LHCN-M2 (cell line): ENCODE measurements around the gene ZSCAN22. TPM values are rescaled to one million over a fixed set of nuclear protein-coding genes. Genes with fewer than 3 reads are reported as not detected.
"Not testable (repeated sequence)": the region's sequence is repeated elsewhere in the genome, so short reads cannot be mapped to it uniquely, and the experiment has no call there.

Experiments
- DNase-seq: peaks from one replicate; pipeline ENCODE4 v3.0.0-alpha.2; 2012; ENCODE audit warnings: low read depth
- polyA plus RNA-seq: library from polyadenylated mRNA; unstranded; fragments of >200 nt; gene quantifications from one replicate; pipeline ENCODE4 v1.2.1, GENCODE V29; 2012; ENCODE audit warnings: missing spikeins
- total RNA-seq: library from RNA; depleted of rRNA; stranded (reverse); fragments of >200 nt; gene quantifications from 2 replicates; pipeline ENCODE4 v1.2.3, GENCODE V29; 2014; rRNA removed

Gene ZSCAN22
- total RNA-seq = 2.6 and 3.5 TPM in 2 replicates
- polyA plus RNA-seq = 1.8 TPM

DNA sequence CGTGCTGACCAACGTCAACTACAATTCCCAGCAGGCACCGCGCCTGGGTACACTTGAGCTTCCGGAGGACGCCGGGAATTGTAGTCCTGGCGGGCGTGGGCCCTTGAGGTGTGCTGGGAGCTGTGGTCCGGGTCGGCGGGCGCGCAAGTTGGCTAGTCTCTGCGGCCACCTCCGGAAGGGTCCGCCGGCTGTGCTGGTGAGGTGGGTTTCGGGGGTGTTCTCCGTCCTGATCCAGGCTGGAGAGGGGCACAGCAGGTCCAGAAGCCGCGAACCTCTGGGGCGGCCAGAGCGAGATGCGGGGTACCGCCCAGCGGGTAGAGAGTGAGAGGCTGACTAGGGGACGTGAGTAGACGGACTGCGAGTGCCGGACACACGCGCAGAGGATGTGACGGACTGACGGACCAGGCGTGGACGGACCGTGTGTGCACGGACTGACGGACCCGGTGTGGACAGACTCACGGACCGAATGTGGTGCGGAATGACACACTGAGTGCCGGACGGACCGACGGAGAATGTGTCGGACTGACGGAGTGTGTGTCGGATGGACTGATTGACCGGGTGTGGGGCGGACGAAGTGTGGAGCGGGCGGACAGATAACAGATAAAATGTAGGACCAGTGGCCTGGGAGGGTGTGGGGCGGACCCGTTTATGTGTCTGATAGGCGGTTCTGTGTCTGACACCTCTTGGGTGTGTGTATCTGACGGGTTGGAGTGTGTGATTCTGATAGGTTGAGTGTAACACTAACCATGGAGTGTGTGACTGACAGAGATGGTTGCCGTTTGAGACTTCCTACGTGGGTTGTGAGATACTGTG, at the start of gene ZSCAN22:
ZSCAN22 (plus strand) TSS at position 81 of the 813 bp plus-strand sequence. CDS start 7,809 bp downstream, outside the sequence.
- peak; percentile 95 for DNase-seq

- DNase-seq = no peak
Observed at GRCh38 chr19:58277197-58277596, 49.6 kb upstream of the ZSCAN22 start.

GRCh38 chr19:58277748-58278540, 48.9 kb upstream of the ZSCAN22 start:
- DNase-seq = no peak

DNA sequence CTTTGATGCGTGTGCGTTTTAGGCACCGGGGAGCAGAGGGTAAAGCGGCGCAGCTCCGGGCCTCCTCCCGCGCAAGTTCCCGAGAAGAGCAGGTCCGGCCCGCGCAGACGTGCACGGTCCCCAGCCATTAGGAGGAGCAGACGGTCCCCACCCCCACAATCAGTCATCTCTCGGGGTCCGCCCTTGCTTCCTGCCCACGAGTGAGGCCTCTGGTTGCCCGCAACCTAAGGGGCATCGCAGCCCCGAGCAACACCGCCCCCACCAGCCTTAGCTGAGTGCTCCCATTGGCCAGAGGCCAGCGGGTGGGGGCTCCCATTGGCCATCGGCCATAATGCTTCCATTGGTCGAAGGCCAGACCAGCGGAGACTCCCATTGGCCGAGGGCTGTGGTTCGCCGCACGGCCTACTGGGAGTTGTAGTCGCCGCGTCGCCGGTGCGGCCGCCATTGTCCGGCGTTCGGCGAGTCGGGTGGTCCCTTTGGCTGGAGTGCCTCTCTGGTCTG, 48.2 kb upstream of the ZSCAN22 start, which contains the start of gene ZNF8:
ZNF8 (plus strand) TSS at position 415 of the 501 bp plus-strand sequence. CDS start 127 bp downstream, outside the sequence.
- peak; percentile 99 for DNase-seq

DNA sequence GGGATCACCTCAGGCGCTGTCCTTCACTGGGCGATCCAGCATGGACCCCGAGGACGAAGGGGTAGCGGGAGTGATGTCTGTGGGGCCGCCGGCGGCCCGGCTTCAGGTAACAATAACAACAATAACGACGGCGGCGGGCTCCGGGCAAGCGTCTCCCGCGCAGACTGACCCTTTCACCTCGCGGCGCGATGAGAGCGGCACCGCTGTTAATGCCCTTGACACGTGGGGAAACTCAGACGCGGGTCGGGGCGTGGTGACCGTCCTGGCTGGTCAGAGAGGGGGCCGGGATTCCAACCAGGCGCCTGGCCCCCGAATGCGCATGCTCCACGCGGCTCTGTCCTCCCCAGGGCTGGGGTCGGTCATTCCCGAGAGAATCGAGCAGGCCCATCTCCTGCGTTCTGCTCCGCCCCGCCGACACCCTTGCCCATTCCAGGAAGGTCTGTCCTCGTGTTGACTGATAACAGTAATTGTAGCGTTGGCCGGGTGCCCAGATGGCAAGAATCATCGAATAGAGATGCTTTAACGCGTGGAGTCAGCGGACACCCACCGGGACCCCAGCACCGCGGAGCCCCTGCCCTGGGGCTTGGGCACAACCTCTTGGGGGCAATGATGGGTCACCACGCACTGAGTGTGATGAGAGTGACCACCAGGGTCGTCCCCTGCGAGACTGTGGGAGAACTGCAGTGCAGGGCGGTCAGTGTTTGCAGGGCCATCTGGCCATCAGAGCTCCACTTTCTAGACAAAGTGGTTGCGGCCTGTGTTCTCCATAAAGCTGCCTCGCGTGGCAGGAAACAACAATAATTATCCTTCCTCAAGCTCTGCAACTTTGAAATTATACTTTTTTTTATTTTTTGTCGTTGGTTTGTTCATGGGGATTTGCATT, 47.5 kb upstream of the ZSCAN22 start:
- peak; percentile 52 for DNase-seq

GRCh38 chr19:58279925-58280316, 46.9 kb upstream of the ZSCAN22 start:
- no peak for DNase-seq

DNA sequence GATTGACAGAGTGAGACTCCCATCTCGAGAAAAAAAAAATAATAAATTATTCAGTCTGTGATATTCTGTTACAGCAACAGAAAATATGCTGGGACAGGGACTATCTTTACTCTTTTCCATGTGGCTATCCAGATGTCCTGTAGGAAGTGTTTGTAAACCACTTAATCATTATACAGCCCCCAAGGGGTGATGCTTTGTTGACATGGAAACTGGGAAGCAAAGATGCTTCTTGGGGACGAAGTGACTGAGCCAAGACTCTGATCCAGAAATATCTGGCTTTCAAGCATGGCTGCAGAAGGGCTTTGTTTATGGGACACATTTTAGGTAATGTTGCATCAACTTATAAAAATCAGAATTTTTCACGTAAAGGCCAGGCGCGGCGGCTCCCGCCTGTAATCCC, 42.6 kb upstream of the ZSCAN22 start:
- DNase-seq = no peak

DNA sequence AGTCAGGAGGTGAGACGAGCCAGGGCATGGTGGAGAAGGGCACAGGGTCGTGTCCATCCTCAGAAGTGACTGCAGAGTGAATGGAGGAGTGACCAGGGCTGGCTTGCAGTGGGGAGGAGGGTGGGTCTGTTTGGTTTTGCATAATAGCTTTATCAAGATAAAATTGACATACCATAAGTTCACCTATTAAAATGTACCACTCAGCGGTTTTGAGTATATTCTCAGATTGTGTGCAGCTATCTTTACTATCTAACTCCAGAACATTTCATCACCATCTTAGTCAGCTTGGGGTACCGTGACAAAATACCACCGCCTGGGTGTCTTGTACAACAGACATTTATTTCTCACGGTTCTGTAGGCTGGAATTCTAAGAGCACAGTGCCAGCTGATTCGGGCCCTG, 34.9 kb upstream of the ZSCAN22 start:
- DNase-seq = no peak

GRCh38 chr19:58294743-58295374, 31.9 kb upstream of the ZSCAN22 start:
- DNase-seq = no peak

DNA sequence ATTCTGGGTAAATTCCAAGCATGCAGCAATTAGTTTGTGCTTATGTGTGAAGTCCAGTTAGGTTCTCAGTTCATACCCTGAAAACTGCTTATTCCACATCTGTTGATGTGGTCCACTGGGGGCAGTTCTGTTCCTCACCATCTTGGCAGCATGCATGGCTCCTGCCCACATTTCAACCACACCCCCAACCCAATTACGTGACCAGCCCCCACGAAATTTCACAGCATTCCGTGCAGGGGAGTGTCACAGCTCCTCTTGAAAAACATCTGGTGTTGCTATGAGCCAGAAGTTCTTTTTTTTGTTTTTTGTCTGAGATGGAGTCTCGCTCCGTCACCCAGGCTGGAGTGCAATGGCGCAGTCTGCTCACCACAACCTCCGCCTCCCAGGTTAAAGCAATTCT, 30.7 kb upstream of the ZSCAN22 start:
- no peak for DNase-seq

- DNase-seq = no peak
Observed at GRCh38 chr19:58300620-58301019, 26.2 kb upstream of the ZSCAN22 start.

DNA sequence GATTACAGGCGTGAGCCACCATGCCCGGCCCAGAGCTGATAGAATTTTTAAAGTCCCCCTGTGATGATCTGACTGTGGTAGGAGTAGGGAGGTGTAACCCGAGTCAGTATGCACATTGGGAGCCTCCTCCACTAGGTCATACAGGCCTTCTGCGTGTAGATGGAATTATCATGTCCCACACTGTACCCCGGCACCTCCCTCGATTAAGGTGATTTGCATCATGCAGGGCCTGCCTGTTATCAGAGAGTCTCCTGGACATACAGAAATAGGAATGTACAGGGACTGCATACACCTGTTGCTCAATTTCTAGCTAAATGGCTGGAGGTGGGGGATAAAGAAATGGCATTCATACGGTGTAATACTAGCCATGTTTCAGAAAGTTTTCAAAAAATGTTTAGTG, 22.5 kb upstream of the ZSCAN22 start:
- no peak for DNase-seq

- no peak for DNase-seq
Observed at GRCh38 chr19:58304748-58305064, 22.1 kb upstream of the ZSCAN22 start.

DNA sequence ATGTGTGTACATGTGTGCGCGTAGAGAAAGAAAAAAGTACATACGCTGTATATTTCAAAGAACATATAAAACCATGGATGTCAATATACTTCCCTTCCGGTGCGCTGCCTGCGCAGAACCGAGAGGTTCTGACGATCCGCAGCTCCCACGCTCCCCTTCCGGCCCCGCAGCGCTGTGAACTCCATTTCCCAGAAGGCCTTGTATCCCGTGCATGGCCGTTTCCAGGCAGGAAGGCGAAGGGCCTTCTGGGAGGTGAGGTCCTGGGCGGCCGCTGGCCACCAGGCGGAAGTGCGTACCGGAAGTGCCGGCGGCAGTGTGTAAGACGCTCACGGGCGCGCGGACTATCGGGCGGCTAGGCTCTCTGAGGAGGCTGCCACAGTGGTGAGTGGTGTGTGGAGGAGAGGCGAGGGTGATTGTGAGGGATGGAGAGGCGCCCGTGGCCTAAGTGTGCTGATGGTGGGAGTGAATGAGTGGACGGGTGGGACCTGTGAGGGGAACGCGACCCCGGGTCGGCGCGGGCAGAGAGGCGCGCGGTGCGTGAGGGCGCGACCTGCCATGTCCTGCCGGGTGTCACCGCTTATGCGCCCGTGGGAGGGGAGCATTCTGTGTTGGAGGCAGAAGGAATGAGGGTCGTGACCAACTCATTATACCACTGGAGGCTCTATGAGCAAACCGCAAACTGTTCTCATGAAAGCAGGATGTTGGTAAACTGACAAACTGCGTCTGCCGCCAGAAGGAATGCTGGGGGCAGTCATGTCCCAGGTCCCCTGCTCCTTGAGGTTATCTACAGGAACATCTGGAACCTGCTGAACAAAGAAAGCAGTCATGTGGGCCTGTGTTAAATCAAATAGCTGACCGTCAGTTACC, 21.5 kb upstream of the ZSCAN22 start, which contains the start of gene ERVK3-1:
ERVK3-1 (plus strand) TSS at position 313 of the 867 bp plus-strand sequence. CDS start 6,792 bp downstream, outside the sequence.
- peak; percentile 94 for DNase-seq

GRCh38 chr19:58305932-58306323, 20.9 kb upstream of the ZSCAN22 start:
- DNase-seq = no peak

- no peak for DNase-seq
Observed at GRCh38 chr19:58307736-58308135, 19.1 kb upstream of the ZSCAN22 start.

GRCh38 chr19:58310685-58311084, 16.1 kb upstream of the ZSCAN22 start:
- not testable (repeated sequence) for DNase-seq

DNA sequence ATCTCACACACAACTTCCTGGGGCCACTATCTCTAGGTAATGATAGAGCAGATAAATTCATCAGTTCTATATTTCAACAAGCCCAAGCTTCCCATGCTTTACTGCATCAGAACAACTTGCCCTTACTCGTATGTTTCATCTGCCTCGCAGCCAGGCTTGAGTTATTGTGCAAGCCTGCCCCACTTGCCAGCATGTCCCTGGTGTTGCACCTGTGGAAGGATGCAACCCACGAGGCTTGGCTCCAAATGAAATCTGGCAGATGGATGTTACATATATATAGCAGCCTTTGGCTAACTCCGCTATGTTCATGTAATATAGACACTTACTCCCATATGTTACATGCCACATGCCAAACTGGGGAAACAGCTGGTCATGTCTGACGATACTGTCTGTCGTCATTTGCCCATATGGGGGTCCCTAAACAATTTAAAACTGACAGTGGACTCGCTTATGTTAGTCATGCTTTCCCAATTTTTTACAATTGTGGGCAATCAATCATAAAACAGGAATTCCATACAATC, 15.4 kb upstream of the ZSCAN22 start:
- no peak for DNase-seq

DNA sequence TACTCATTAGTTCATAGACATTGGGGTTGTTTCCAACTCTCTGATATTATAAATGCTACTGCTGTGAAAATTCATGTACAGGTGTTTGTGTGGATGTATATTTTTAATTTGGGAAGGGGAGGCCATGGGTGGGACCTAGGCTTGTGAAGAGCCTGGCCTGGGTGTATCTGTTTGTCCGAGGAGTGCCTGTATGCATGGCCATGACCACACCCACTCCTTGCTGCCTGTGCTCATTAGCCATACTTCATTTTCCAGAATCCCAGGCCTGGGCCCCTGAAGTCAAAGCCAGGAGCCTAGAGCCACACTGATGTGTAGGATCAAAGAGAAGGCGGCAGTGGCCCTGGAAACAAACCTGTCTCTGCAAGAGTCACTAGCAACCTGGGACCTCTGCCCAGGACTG, 11.2 kb upstream of the ZSCAN22 start:
- DNase-seq = no peak
